DOHH2 (cell line): ENCODE data around the gene CCDC138.

Experiments
- H3F3A ChIP-seq: fragments of 200-600 bp; sonication (generic), shearing (Covaris generic); 2 replicates; pipeline ENCODE4 v1.6.0; 2016; ENCODE audit warnings: antibody characterized with exemption, mild to moderate bottlenecking; ENCODE audit not compliant: control insufficient read depth, insufficient read depth
- H3K27ac ChIP-seq: fragments of 200-600 bp; sonication (generic); 2 replicates; pipeline ENCODE4 v1.5.1; 2014; ENCODE audit warnings: low read depth, mild to moderate bottlenecking, low read length, moderate library complexity
- H3K27me3 ChIP-seq: fragments of 200-600 bp; sonication (generic); 2 replicates; pipeline ENCODE4 v1.6.1; 2014; ENCODE audit warnings: mild to moderate bottlenecking, low read length, mixed read lengths; ENCODE audit not compliant: control insufficient read depth
- H3K36me3 ChIP-seq: fragments of 200-600 bp; sonication (generic); 2 replicates; pipeline ENCODE4 v1.6.1; 2014; ENCODE audit warnings: mild to moderate bottlenecking, low read length, moderate library complexity, mixed read lengths; ENCODE audit not compliant: control insufficient read depth
- H3K4me1 ChIP-seq: fragments of 200-600 bp; sonication (generic); 2 replicates; pipeline ENCODE4 v1.6.1; 2014; ENCODE audit warnings: mild to moderate bottlenecking, low read length, mixed read lengths; ENCODE audit not compliant: control insufficient read depth
- H3K4me2 ChIP-seq: fragments of 200-600 bp; sonication (generic); 2 replicates; pipeline ENCODE4 v1.6.0; 2014; ENCODE audit warnings: mild to moderate bottlenecking, low read length, moderate library complexity
- H3K4me3 ChIP-seq: fragments of 200-600 bp; sonication (generic); 2 replicates; pipeline ENCODE4 v1.5.1; 2014; ENCODE audit warnings: mild to moderate bottlenecking, low read length, mixed read lengths
- H3K79me2 ChIP-seq: fragments of 200-600 bp; sonication (generic); 2 replicates; pipeline ENCODE4 v1.6.1; 2014; ENCODE audit warnings: mild to moderate bottlenecking, low read length, mixed read lengths; ENCODE audit not compliant: control insufficient read depth
- H3K9me2 ChIP-seq: fragments of 200-600 bp; sonication (generic); replicated peaks from 2 replicates; pipeline ENCODE4 v1.6.1; 2014; ENCODE audit warnings: mild to moderate bottlenecking, low read length, mixed read lengths; ENCODE audit not compliant: control insufficient read depth
- H3K9me3 ChIP-seq: fragments of 200-600 bp; sonication (generic); 2 replicates; pipeline ENCODE4 v1.6.1; 2014; ENCODE audit warnings: antibody characterized with exemption, low read length, mixed read lengths; ENCODE audit not compliant: control insufficient read depth, insufficient read depth
- H4K20me1 ChIP-seq: fragments of 200-600 bp; sonication (generic); 2 replicates; pipeline ENCODE4 v1.6.0; 2014; ENCODE audit warnings: low read depth, mild to moderate bottlenecking, antibody characterized with exemption, low read length, moderate library complexity; ENCODE audit not compliant: control insufficient read depth, insufficient read depth
- CTCF ChIP-seq: fragments of 200-600 bp; sonication (generic); IDR thresholded peaks from one replicate; pipeline ENCODE4 v1.5.1; 2014; ENCODE audit warnings: antibody characterized with exemption, mild to moderate bottlenecking, low read depth, low read length; ENCODE audit not compliant: poor library complexity, severe bottlenecking
- EZH2phosphoT487 ChIP-seq: fragments of 200-600 bp; sonication (generic); IDR thresholded peaks from 2 replicates; pipeline ENCODE4 v1.6.1; 2017; ENCODE audit warnings: borderline replicate concordance, mild to moderate bottlenecking, antibody characterized with exemption, low read length, moderate library complexity, mixed read lengths

CCDC138 gene

DNA sequence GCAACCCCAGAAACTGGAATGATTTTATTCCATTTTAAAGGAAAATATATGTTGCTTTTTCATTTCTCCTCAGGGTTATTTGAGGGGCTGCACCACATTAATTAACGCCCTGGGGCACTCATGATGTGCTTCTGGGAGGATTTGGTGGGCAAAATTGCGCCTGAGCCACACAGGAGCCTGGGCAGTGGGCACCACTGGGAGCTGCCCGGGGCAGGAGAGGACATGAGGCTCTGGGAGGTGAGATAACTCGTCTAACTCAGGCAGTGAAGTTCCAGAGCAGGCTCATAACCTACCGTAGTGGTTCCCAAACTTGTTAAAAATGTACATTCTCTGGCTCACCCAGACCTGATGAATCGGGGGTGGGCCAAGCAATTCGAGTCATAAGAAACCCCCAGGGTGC, 134.1 kb downstream of the CCDC138 start:
- no peaks in the 10 kb centered on the region for H3K36me3 ChIP-seq
- H3K9me3 ChIP-seq, result no peaks in the 10 kb centered on the region
- TF ChIP-seq CTCF (no peak), EZH2phosphoT487 (no peak)
- no peaks in the 10 kb centered on the region for H3K4me1 ChIP-seq
- no peaks in the 10 kb centered on the region for H3K27me3 ChIP-seq
- no peak overlapping the region for H3K4me3 ChIP-seq
- no peak overlapping the region for H3K27ac ChIP-seq
- no peaks in the 10 kb centered on the region for H3K79me2 ChIP-seq
- H3K9me2 ChIP-seq, result no peaks in the 10 kb centered on the region
- no peak overlapping the region for H3K4me2 ChIP-seq
- no peaks in the 10 kb centered on the region for H3F3A ChIP-seq
- no peaks in the 10 kb centered on the region for H4K20me1 ChIP-seq

DNA sequence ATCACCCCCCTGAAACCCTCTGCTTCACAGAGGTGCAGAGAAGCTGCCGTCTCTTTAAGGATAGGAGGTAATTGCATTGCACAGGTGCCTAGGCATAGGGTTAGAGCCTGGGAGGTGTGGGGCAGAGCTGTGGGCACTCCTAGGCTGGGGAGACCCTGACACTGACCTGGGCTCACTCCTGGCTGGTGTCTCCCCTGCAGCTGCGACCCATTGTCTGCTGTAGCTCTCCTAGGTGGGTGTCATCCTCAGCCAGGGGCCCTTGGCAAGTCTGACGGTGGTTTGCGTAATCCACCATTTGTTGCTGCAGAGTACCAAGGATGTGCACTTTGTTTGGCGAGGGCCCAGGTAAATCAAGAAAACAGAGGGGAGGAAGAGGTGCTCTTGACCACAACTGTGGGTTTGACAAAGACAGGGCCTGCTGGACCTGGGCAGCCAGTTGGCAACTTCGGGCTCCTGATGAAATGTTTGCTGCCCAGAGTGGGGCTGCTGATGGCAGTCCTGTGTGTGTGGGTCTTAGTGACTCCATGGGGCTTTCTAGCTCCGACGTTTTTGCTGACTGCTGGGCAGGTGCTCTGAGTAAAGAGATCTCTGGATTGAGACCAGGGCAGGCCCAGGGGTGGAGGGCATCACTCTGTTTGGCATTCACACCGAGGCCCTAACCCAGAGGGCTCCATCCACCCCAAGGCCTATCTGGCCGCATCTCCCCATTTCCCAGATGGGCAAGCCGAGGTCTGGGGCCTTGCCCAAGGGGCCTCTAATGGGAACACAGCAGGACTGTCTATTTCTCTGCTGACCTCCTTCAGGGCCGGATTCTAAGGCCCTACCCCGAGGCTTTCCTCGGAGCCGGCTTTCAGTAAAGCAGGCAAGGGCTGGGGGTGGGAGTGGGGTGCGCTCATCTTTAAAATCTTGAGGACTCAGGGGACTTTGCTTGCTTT, 134.8 kb downstream of the CCDC138 start:
- no peak overlapping the region for H3K4me2 ChIP-seq
- H3K79me2 ChIP-seq, result no peaks in the 10 kb centered on the region
- H3K27ac ChIP-seq, result no peak overlapping the region
- TF ChIP-seq EZH2phosphoT487 (no peak), CTCF (no peak)
- H3K36me3 ChIP-seq, result no peaks in the 10 kb centered on the region
- no peak overlapping the region for H3K4me3 ChIP-seq
- H3K9me2 ChIP-seq, result no peaks in the 10 kb centered on the region
- H3F3A ChIP-seq, result no peaks in the 10 kb centered on the region
- H3K9me3 ChIP-seq, result no peaks in the 10 kb centered on the region
- H3K4me1 ChIP-seq, result no peaks in the 10 kb centered on the region
- no peaks in the 10 kb centered on the region for H4K20me1 ChIP-seq
- H3K27me3 ChIP-seq, result no peaks in the 10 kb centered on the region

- TF ChIP-seq EZH2phosphoT487, result no peak
- no peak for TF ChIP-seq CTCF
- no peaks in the 10 kb centered on the region for H3F3A ChIP-seq
- H3K79me2 ChIP-seq, result no peaks in the 10 kb centered on the region
- H3K36me3 ChIP-seq, result no peaks in the 10 kb centered on the region
- H3K27ac ChIP-seq, result no peak overlapping the region
- no peaks in the 10 kb centered on the region for H3K9me2 ChIP-seq
- H3K9me3 ChIP-seq, result no peaks in the 10 kb centered on the region
- H3K27me3 ChIP-seq, result no peaks in the 10 kb centered on the region
- no peak overlapping the region for H3K4me3 ChIP-seq
- H3K4me1 ChIP-seq, result no peaks in the 10 kb centered on the region
- no peak overlapping the region for H3K4me2 ChIP-seq
- no peaks in the 10 kb centered on the region for H4K20me1 ChIP-seq
Observed at GRCh38 chr2:108922141-108922915, 135.8 kb downstream of the CCDC138 start.
